AG09309 (cell line): Measurements from ENCODE around the gene SPSB4.

Experiments used
- DNase-seq: peaks from one replicate; pipeline ENCODE4 v3.0.0-alpha.2; 2010; ENCODE audit warnings: low read depth
- H3K4me3 ChIP-seq: 2 replicates; pipeline ENCODE4 v1.5.1; 2011; ENCODE audit warnings: mild to moderate bottlenecking, low read depth, low read length, moderate library complexity; ENCODE audit not compliant: control insufficient read depth
- TF ChIP-seq, protein P1 (sequence below): IDR thresholded peaks from 2 replicates; pipeline ENCODE4 v1.5.1; 2011; ENCODE audit warnings: mild to moderate bottlenecking, low read depth, low read length, inconsistent platforms; ENCODE audit not compliant: insufficient read depth, control insufficient read depth; ENCODE audit errors: missing control alignments

Gene SPSB4

GRCh38 chr3:141192345-141192744, 141.2 kb downstream of the SPSB4 start:
- H3K4me3 ChIP-seq: no peak overlapping the region
- TF ChIP-seq, protein P1, sequence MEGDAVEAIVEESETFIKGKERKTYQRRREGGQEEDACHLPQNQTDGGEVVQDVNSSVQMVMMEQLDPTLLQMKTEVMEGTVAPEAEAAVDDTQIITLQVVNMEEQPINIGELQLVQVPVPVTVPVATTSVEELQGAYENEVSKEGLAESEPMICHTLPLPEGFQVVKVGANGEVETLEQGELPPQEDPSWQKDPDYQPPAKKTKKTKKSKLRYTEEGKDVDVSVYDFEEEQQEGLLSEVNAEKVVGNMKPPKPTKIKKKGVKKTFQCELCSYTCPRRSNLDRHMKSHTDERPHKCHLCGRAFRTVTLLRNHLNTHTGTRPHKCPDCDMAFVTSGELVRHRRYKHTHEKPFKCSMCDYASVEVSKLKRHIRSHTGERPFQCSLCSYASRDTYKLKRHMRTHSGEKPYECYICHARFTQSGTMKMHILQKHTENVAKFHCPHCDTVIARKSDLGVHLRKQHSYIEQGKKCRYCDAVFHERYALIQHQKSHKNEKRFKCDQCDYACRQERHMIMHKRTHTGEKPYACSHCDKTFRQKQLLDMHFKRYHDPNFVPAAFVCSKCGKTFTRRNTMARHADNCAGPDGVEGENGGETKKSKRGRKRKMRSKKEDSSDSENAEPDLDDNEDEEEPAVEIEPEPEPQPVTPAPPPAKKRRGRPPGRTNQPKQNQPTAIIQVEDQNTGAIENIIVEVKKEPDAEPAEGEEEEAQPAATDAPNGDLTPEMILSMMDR: peak; percentile 98
- DNase-seq: peak; percentile 80

- TF ChIP-seq, protein P1: no peak
These were observed 142.1 kb downstream of the SPSB4 start for GRCh38 chr3:141193066-141193830.

More at GRCh38 chr3:141193066-141193830, 142.1 kb downstream of the SPSB4 start:
- no peak for DNase-seq
- H3K4me3 ChIP-seq: no peak overlapping the region
